Bronchial epithelial cell (primary cell): ENCODE results near the gene NPAS3. TPM values are rescaled to one million over a fixed set of nuclear protein-coding genes. Genes with fewer than 3 reads are reported as not detected.

Experiments used
- DNase-seq: peaks from one replicate; pipeline ENCODE4 v3.0.0-alpha.2; 2010; ENCODE audit warnings: low read depth
- FAIRE-seq: peaks from 2 replicates; lab custom pipeline; 2011; peaks lifted over from hg19 to GRCh38; lab: Jason Lieb, UNC
- H3K27me3 ChIP-seq: 2 replicates; pipeline ENCODE4 v1.5.1; 2011; ENCODE audit warnings: low read length; ENCODE audit not compliant: control insufficient read depth, insufficient read depth
- H3K36me3 ChIP-seq: 2 replicates; pipeline ENCODE4 v1.5.1; 2011; ENCODE audit warnings: low read length; ENCODE audit not compliant: control insufficient read depth, insufficient read depth
- H3K4me3 ChIP-seq: 2 replicates; pipeline ENCODE4 v1.5.1; 2011; ENCODE audit warnings: mild to moderate bottlenecking, low read depth, low read length, control low read depth
- total RNA-seq: library from RNA; depleted of rRNA; stranded (reverse); fragments of >200 nt; gene quantifications from 2 replicates; pipeline ENCODE4 v1.2.1, GENCODE V29; 2014
- TF ChIP-seq, protein P1 (sequence below): IDR thresholded peaks from 2 replicates; pipeline ENCODE4 v1.5.1; 2011; ENCODE audit warnings: mild to moderate bottlenecking, moderate library complexity, low read length, control low read depth, inconsistent platforms; ENCODE audit not compliant: insufficient read depth, severe bottlenecking

NPAS3 gene
- total RNA-seq, 1 donor from 2014 or later = not detected

DNA sequence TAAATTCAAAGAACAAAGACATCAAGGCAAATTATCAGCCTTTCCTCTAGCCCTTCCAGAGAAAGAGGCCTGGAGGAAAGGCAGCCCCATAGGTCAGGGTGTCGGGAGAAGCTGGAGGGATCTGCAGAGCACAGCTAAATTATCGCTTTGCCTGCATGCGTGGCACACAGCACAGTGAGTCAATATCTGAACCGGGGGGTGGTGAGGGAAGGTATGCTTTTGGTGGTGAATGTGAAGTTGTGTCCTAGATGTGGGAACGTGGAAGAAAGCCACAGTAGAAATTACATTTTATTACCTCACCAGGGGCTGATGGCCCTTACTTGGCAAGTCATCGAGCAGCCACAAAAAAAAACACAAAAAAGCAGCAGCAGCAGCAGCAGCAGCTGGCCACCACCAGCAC is 769.0 kb downstream of the NPAS3 start:
- TF ChIP-seq, protein P1, sequence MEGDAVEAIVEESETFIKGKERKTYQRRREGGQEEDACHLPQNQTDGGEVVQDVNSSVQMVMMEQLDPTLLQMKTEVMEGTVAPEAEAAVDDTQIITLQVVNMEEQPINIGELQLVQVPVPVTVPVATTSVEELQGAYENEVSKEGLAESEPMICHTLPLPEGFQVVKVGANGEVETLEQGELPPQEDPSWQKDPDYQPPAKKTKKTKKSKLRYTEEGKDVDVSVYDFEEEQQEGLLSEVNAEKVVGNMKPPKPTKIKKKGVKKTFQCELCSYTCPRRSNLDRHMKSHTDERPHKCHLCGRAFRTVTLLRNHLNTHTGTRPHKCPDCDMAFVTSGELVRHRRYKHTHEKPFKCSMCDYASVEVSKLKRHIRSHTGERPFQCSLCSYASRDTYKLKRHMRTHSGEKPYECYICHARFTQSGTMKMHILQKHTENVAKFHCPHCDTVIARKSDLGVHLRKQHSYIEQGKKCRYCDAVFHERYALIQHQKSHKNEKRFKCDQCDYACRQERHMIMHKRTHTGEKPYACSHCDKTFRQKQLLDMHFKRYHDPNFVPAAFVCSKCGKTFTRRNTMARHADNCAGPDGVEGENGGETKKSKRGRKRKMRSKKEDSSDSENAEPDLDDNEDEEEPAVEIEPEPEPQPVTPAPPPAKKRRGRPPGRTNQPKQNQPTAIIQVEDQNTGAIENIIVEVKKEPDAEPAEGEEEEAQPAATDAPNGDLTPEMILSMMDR = no peak
- Histone ChIP-seq H3K36me3 (no peaks in the 10 kb centered on the region), H3K27me3 (peaks cover 6% of the 10 kb centered on the region), H3K4me3 (no peak overlapping the region)
- no peak for DNase-seq
- FAIRE-seq = no peak

DNA sequence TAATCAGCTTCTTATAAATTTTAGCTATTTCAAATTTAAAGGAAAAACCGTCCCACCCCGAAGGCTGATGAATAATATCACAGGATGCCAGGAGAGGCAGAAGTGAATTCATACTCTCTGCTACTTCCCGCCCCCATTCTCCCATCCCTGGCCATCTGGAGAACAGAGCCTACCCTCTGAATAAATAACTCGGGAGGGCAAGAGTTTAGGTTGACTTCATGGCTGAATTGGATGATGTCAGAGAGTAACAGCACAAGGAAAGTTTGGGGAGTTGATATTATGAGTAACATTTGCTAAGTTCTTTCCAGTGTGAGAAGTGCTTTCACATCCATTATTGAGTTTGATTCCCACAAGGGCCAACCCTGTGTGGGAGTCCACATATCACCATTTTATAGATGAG is 770.6 kb downstream of the NPAS3 start:
- DNase-seq = no peak
- Histone ChIP-seq H3K36me3 (no peaks in the 10 kb centered on the region), H3K4me3 (no peak overlapping the region), H3K27me3 (peaks cover 6% of the 10 kb centered on the region)
- FAIRE-seq = no peak
- TF ChIP-seq, protein P1 = no peak

DNA sequence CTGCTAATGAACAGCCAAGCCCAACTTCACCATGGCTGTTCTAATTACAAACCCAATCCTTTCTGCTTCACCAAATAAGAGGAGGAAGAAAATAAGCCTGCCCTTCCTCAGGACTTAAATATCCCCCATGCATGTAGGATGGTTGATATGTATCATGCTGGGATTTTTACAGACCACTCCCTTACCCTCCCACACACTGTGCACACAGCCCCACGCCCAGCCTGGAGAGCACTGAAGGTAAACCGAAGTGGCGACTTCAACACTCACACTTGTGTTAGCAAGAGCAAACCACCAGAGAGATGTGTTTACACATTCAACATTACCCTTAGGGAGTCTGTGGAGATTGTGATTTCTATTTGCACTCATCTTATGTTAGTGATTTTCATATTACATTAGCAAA is 771.0 kb downstream of the NPAS3 start:
- TF ChIP-seq, protein P1 = no peak
- H3K4me3 ChIP-seq = no peak overlapping the region
- DNase-seq (no peak), FAIRE-seq (no peak)
- no peaks in the 10 kb centered on the region for H3K36me3 ChIP-seq
- H3K27me3 ChIP-seq = peaks cover 6% of the 10 kb centered on the region

DNA sequence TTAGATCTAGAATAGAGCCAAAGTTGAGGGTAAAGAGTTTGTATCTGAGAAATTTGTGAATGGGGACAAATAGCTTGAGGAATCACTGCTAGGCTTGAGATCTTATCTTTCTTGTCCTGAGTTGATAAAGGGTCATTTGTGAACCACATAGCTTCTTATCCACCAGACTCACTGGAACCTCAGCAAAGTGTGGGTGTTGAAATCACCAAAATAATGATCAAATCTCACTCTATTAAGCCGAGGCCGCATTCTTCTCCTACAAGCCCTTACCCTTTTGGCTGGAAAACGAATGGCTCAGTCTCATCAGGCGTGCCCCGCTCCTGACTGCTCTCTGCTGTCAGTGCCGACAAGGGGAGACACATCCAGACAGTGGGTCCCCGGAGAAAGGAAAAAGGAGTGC is 771.6 kb downstream of the NPAS3 start:
- TF ChIP-seq, protein P1 = no peak
- H3K27me3 ChIP-seq = peaks cover 6% of the 10 kb centered on the region
- no peak for DNase-seq
- no peak for FAIRE-seq
- H3K4me3 ChIP-seq = no peak overlapping the region
- H3K36me3 ChIP-seq = no peaks in the 10 kb centered on the region

DNA sequence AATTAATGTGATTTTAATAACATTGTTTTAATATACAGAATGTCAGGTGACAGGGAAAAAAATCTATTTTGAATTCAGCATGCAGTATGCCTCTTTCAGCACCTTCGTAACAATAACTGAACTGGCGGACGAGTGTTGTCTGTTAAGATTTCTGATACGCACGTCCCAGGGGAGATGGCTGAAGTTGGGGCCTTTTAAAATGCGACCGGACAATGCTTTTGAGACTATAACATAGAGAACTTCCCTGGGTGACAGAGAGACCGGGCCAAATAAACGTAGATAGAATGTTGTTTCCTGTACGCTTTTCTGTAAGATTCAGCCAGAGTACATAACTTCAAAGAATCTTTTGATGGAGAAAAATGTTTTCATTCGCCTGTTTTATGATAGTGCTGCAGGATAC is 772.5 kb downstream of the NPAS3 start:
- TF ChIP-seq, protein P1 = no peak
- no peak for FAIRE-seq

DNA sequence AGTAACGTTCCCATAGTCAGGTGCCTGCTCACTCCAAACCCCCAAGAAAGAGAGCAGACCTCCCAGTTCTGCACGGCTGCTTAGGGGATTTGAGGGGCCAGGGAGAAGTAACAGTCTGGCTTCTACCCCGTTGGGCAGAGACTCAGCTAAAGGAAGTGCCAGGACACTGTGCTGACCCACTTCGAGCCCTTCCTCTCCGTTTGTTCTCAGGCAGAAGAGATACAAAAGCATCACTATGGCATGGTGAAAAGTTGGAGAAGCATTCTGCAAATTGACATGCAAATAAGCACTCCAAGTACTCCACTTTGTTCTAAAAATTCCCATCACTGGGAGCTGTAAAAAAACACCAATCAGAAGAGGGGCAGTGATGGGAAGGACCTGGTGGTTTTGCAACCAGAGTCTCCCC is 773.1 kb downstream of the NPAS3 start:
- Histone ChIP-seq H3K27me3 (peaks cover 4% of the 10 kb centered on the region), H3K4me3 (no peak overlapping the region), H3K36me3 (no peaks in the 10 kb centered on the region)
- FAIRE-seq (no peak), DNase-seq (no peak)
- TF ChIP-seq, protein P1 = no peak

More for the DNA sequence above, 772.5 kb downstream of the NPAS3 start:
- DNase-seq = no peak
- Histone ChIP-seq H3K27me3 (peaks cover 4% of the 10 kb centered on the region), H3K36me3 (no peaks in the 10 kb centered on the region), H3K4me3 (no peak overlapping the region)
